Activated CD8-positive, alpha-beta memory T cell treated with anti-CD3 and anti-CD28 coated beads, Interleukin-2, amount 50 U/mL, for 4 hours (primary cell): ENCODE measurements around the gene PSMB8.

Source experiments
- DNase-seq: peaks from one replicate; pipeline ENCODE4 v3.0.0-alpha.2; 2020

The PSMB8 gene

DNA sequence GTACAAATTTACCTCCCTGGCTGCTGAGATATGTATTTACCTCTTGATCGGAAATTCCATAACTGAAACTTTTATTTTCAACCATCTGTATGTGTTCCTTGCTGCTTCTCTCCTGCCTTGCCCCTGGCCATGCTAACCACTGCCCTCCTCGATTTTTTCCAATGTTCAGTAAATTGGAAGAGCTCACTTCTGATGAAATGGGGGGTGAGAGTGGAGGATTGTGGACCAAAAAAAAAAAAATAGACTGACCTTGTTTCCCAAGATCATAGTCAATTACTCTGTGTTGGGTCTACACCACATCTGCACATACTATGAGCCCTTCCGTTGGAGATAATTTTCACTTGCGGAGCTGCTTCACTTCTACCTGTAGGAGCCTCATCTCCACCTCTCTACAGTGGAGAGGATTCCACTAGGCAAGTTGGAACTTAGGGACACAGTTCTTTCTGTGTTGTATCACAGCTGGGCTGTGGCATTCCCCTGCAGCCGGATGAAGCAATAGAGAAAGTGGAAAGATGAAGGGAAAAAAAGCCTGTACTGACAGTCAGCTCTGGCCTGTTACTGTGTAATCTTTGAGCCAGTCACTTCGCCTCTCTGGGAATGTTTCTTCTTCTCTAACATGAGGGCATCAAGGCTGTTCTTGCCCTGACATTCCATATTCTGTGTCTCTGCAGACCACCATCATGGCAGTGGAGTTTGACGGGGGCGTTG lies 11.8 kb upstream of the PSMB8 start:
- no peak for DNase-seq

DNA sequence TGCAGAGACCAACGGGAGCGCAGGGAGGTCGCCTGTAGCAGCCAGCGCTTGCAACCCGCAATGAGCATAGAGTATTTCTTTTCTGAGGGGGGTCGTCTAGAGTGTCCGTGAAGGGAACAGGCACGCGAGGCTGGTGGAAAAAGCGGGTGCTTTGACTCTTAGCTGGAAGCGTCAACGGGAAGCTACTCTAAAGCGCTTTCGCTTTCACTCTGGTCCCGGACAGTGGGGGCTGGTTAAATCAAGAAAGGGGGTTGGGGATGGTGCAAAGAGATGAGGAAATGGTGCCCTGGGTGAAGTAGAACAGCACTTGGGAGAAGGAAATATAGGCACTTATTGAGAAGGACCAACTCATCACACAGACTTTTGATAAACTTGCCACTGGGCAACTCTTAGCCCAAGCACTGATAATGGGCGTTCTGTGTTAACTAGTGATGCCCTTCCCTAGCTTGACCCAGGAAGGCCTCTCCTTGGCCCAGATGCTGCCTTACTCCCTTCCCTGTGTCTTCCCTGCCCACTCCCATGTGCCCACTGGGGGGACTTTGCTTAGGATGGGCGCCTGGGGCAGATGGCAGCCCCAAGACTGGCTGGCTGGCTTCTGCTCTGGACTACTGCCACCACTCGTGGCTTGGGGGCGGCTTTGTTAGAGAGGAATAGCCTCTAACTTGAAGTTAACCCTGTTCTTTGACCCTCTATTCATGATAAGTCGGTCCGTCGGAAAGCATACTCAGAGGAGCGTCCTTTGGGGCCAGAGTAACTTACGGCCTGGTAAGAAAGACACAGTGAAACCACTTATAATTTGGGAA lies 10.7 kb upstream of the PSMB8 start:
- peak; percentile 66 for DNase-seq

DNA sequence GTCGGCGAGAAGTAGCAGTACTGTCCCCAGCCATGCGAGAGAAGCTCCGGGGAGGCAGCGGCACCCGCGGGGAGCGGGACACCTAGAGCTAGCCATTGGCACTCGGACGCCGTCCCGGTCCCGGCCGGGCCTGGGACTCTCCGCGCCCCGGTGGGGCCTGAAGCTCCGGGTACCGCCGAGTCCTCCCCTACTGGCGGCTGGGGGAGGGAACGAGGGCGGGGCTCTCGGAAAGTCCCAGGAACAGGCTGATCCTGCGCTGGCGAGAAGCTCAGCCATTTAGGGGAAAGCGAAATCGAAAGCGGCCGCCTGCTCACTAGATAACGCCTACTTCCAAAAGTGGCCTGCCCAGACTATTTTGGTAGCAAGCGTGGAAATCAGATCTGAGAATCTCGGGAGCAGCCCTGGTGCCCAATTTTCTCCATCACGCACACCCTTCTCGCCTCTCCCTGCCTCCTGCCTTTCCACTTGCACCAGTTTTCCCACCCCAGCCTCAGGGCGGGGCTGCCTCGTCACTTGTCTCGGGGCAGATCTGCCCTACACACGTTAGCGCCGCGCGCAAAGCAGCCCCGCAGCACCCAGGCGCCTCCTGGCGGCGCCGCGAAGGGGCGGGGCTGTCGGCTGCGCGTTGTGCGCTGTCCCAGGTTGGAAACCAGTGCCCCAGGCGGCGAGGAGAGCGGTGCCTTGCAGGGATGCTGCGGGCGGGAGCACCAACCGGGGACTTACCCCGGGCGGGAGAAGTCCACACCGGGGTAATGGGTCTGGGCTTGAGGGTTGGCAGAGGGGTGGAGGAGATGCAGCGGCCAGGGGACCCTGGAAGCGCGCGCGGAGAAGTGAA lies 9.9 kb upstream of the PSMB8 start, which contains the start of the genes PSMB9 and TAP1:
Gene PSMB9 (plus strand): TSS at position 652 of the 835 bp plus-strand sequence. CDS start 38 bp downstream, at position 690.
Gene TAP1 (minus strand): TSS at position 164 of the 835 bp plus-strand sequence. CDS start 68 bp downstream, at position 96.
- DNase-seq: peak; percentile 97

DNA sequence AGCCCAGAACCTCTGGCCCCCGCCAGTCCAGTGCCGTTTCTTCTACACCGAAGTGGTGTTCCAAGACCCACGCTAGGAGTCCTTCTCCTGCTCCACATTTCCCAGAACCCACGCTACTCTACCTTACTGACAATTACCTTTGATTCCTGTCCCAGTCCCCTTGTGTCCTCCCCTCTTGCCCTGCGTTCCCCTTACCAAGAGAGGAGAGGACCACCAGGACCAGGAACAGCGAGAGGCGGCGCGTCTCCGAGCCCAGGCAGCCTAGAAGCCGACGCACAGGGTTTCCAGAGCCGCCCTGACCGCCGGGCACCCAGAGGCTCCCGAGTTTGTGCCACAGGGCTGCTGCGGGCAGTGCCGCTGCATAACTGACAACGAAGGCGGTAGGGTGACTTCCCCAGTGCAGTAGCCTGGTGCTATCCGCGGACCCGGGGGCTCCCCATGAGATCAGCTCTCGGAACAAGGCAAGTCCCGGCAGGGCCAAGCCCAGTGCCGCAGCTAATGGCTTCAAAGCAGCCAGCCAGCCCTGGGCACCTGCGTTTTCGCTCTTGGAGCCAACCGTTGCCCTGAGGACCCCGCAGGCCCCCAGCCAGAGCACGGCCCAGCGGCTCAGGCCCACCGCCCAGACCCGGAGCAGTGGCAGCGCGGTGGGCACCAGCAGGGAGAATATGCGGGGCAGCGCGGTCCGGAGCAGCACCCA lies 9.1 kb upstream of the PSMB8 start:
- peak; percentile 56 for DNase-seq

GRCh38 chr6:32852018-32852843 lies 8.4 kb upstream of the PSMB8 start:
- peak; percentile 41 for DNase-seq

DNA sequence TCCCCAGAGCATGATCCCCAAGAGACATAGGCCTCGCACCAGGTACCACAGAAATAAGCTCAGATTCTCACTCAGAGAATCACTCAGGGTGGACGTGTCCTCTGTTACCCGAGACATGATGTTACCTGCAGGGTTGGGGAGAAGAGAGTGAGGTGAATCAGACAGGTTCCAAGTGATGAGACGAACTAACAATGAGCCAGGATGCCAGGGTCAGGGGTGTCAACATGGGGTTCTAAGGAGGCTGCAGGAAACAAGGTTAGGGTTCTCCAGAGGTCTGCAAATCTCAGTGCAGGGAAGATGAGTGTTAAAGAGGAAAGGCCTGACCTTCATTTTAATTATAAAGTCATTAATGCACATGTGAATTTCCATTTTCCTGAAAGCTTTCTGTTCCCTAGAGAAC lies 7.2 kb upstream of the PSMB8 start:
- DNase-seq: no peak

DNA sequence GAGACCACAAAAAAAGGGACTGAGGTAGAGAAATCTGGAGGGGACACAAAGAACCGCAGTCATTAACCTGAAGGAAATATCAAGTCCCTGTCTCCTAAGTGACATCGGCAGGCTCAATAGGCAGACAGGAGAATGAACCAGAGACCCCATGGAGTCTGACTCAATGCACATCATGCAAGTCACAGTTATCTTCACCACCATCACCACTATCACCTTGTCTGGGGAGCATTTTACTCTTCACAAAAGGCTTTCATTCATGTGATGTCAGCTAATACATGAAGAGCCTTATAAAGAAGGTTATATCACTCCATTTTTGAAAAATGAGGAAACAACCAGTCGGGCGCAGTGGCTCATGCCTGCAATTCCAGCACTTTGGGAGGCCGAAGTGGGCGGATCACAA lies 5.3 kb upstream of the PSMB8 start:
- no peak for DNase-seq

DNA sequence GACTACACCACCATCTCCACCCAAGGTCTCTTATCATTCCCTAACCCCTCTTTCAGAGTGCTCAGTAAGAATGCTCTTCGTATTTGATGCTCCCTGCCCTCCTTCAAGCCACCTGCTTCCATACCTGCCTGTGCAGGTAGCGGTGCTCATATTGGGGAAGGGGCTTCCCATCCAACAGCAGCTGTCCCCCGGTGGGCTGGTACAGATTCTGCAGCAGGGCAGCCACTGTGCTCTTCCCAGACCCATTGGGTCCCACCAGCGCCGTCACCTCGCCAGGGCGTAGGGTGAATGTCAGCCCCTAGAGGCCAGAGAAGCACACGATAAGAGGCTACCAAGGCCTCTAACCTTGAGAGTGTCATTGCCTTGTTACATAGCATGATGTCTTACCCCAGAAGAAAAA lies 3.9 kb upstream of the PSMB8 start:
- no peak for DNase-seq

DNA sequence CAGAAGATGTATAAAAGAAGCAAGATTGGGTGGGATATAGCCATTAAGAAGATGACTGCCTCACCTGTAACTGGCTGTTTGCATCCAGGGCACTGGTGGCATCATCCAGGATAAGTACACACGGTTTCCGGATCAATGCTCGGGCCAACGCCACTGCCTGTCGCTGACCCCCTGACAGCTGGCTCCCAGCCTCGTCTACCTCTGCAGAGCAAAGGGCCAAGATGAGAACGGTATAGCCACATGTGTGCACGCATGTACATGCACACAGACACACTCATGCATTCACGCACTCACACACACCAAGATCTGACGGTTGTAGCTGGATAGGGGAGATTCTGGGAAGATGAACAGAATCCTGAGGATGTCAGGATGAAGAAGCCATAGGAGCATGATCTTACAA lies 3.2 kb upstream of the PSMB8 start:
- DNase-seq: no peak

- DNase-seq: peak; percentile 40
Observed at GRCh38 chr6:32845384-32845884, 1.6 kb upstream of the PSMB8 start.

- DNase-seq: no peak
Observed at GRCh38 chr6:32844839-32845383, 1.1 kb upstream of the PSMB8 start.

DNA sequence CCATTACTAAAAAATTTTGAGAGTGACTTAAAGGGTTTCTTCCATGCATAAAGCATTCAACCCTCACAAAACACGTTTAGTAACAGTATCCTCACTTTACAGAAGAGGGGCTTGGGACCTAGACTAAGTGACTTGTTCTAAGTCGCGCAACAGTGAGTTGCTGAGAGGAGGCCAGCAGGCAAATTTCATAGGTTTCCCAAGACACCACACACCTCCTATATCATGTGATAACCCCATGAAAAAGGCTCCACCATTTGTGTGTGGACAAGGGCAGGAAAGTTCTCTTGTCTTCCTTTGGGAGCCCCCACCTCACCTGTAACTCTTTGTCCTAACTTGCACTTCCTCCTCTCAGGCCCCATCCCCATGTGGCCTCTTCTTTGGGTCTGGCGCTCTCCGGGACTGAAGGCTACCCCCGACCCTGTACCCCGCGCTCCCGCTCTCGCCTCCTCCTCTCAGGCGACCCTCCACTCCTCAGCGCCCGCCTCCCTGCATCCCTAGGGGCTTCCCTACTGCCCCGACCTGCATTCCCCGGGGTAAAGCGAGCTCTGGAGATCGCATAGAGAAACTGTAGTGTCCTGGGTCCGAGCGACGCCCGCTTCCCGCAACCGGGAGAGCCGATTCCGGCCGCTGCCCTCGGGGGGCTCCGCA lies 392 bp downstream of the PSMB8 start:
- DNase-seq: no peak

- DNase-seq: no peak
Observed at GRCh38 chr6:32842690-32843089, 1.2 kb downstream of the PSMB8 start.

DNA sequence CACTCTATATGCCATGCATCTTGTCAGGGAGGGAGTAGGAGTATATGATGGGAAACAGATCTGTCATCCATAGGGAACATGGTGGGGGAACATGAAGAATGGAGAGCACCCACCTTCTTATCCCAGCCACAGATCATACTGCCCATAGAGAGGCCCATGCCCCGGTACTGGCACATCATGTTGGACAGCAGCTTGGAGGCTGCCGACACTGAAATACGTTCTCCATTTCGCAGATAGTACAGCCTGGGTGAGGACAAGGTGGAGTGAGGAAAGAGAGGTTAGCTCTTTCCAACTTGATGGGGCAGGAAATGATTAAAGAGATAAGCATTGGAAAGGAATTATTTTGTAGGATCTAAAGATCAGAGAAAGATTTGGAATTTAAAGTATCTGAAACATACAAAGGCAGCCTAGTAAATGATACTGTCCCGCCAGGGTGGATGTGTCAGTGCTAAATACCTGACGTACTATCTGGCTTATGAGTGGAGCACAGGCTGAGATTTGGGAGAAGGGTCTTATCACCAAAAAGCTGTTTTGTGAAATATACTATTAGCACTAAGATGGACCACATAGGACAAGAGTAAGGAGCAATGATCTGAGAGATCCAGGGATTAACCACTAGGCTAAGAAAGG lies 1.7 kb downstream of the PSMB8 start:
- DNase-seq: no peak

GRCh38 chr6:32840604-32841246 lies 3.1 kb downstream of the PSMB8 start:
- no peak for DNase-seq

DNA sequence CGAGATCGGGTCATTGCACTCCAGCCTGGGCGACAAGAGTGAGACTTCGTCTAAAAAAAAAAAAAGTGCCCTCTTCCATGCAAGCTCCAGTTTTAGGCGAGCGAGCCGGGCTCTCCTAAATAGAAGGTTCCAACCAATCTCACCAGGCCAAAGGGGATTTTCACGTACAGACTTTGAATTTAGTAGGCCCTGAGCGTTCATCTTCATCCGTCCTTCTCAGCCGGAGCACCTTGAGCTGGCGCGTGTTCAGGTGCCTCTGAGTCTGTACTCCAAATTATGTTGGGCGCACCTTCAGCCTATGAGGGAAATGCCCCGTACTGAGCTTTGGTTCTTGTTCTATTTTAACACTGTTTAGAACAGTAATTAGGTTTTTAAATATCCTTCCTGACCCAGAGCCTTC lies 4.5 kb downstream of the PSMB8 start:
- no peak for DNase-seq

GRCh38 chr6:32838114-32838958 lies 5.5 kb downstream of the PSMB8 start, which contains the start of gene TAP2:
Gene TAP2, minus strand, starts transcription at chr6:32838739. Its CDS starts 506 bp downstream, at chr6:32838233.
- peak; percentile 99 for DNase-seq

DNA sequence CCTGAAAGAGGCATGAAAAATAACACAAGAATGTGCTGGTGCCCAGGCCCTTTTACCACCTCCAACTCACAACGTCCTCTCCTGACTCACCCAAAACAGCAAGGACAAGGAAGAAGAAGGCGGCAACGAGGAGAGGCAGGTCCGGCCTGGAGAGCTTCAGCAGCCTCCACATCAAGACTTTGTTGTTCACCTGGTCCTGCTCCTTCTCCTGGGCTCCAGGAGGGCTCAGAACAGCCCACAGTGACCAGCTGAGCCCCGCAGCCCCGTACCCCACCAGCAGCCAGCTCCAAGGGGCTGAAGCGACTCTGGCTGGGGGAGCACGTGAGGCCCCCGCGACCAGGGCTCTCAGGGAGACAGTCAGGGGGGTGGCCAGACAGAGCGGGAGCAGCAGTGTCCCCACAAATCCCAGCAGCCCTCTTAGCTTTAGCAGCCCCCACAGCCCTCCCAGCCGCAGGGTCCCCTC lies 6.2 kb downstream of the PSMB8 start:
- DNase-seq: no peak
